HCEC 1CT (cell line): Measurements from ENCODE around the gene NEDD4.
A peak's percentile ranks its signal among the peaks of the same experiment; 100 is the strongest.
"Not testable (repeated sequence)": the region's sequence is repeated elsewhere in the genome, so short reads cannot be mapped to it uniquely, and the experiment has no call there.

Source experiments
- DNase-seq: peaks from one replicate; pipeline ENCODE4 v3.0.0-alpha.2; 2017

Gene NEDD4

DNA sequence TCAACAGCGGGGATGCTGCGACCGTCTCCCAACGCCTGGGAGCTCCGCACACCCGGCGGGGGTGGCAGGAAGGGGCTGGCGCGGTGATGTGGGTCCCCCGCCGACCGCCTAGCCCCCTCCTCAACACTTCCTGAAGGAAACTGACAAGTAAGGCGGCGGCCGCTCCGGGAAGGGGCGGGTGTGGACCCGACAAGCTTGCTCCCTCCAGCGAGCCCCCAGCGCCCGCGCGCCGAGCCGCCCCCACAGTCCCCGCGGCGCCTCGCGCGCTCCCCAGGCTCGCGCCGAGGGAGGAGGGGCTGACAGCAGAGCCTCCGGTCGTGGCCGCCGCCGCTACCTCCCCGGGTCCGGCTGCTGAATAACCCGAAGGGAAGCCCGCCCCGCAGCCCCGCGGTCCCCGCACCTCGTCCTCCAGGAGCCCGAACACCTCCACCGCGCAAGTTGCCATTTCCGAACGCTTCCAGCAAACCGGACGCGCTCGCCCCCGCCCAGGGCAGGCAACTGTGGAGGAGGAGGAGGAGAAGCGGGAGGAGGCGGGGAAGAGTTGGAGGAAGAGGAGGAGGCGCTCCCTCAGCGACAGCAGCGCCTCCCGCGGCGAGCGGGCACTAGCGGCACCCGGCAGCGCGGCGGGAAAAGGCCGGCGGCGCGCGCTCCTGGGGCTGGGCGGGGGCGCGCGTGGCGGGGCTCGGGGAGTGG lies at the start of gene NEDD4:
TSS of gene NEDD4 (minus strand) at position 502 of the 693 bp plus-strand sequence. CDS start at position 445, 57 bp downstream.
- peak; percentile 90 for DNase-seq

DNA sequence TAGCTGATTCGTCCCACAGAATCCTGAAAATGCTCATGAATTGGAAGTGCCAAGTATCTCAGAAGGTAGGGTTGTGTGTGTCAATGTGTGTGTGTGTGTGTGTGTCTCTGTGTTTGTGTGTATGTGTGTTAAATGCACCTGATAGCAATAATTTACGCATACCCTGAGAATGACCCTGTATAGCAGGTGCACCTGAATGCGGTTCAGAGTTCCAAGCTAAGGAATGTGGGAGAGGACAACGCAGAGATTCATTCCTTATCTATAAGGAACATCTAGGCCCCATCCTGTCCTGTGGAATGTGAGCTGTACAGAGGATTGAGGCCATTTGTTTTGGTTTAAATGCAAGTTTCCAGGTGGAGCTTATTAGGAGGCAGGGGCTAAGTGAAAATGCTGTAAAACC lies 49.1 kb upstream of the NEDD4 start:
- no peak for DNase-seq

DNA sequence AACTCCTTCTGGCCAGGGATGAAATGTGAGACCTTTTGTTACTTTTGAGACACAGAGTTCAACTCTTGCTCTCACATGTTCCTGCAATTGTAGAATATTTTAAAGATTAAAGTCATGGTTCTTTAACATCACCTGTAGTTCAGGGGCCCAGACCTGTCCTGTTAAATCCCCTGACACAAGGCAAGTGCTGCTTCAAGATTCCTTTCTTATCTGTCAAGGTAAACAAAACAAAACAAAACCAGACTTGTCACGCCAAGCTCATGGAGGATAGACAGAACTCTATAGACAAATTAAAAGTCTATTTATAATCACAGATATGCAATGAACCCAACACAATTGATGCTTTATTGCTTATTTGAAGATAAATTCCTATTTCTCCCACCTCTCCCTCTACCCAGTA lies 48.6 kb upstream of the NEDD4 start:
- DNase-seq = no peak

DNA sequence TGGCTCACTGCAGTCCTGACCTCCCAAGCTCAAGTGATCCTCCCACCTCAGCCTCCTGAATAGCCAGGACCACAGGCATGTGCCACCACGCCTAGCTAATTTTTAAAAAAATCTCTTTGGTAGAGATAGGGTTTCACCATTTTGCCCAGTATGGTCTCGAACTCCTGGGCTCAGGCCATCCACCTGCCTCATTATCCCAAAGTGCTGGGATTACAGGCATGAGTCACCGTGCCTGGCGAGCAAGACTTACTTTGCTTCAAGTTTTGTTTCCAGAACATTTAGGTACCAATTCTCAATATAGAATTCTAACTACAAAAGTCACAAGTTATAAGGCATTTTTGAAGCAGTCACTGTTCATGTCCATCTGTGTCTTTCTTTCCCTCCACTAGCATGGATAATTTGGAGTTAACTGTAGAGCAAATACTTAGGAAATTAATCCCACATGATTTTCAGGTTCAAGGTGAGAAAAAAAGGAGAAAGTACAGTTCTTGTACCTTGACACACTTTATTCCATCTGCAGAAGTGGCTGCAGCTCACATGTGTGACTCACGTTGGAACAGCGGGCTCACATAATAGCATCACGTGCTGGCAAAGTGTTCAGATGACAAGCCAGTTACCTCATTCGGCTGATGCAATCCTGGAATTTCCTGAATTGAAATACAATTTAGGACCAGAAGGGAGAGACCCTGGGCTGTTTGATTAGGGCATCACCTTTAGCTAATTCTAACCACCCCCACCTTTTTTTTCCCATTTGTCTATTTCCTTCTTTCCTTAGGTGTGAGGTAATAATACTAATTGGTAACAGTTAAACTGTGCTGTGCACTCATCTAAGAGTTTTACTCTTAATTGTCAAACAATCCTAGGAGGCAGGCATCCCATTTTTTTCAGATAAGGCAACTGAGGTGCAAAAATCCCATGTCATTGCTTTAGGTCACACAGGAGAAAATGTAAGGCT lies 46.9 kb upstream of the NEDD4 start:
- DNase-seq = peak; percentile 94

DNA sequence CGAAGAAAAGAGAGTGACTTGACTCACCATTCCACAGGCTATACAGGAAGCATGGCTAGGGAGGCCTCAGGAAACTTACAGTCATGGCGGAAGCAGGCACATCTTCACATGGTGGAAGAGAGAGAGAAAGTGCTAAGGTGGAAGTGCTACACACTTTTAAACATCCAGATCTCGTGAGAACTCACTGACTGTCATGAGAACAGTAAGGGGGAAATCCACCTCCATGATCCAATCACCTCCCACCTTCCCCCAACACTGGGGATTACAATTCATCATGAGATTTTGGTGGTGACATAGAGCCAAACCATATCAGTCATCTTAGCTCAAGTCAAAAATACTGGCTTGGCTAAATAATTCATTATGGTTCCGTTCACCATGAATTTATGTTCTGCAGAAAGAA lies 45.3 kb upstream of the NEDD4 start:
- DNase-seq = no peak

DNA sequence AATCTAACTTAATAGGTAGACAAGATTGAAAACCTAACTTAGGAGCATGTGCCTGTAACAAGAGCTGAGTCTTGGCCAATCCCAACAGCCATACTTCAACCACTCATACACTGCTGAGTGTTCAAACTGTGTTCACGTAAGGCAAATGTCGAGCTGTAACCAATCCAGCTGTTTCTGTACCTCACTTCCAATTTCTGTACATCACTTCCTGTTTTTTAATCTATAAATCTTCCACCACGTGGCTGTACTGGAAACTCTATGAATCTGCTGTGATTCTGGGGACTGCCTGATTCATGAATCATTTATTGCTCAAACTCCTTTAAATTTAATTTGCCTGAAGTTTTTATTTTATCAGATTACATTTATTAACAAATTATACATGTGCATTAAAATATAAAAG lies 44.6 kb upstream of the NEDD4 start:
- DNase-seq = peak; percentile 75

DNA sequence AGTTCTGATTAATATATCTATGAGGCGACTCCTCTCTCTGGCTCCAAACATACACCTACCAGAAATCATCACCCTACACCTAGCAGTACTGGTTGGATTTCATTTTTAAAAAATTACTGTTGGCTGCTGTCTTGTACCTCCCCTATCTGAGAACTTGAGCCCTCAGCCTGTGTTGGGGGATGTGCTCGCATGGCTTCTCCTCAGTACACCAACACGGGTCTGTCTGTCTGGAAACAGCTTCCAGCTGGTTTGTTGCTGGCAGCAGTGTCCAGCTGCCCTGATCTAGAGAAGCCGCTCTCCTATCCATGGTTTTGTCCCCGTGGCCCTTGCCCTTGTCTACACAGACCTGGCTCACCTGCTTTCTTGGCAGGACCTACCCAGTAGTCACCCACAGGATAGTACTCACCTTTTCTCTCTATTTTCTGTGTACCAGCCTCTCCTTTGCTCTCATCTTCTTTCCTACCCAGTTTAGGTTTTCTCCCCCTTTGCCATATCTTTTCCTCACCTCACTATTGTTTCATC lies 43.2 kb upstream of the NEDD4 start:
- DNase-seq = no peak

DNA sequence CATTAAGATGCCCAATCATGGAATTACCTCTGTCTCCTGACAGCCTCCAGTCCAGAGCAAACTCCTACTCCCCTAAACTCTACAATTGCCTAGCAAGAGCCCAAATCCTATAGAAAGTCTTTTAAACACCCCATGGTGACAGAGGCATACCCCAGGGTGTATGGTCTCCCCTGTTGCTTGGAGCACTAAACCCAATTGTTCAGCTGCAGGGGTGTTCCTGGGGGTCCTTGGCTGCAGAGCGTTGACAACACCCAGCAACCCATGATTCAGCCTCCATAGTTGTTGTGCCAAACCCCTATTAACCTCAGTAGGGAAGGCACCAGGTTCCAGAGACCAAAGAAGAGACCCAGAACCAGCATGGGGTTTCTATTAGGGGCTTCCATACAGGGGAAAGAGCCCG lies 41.8 kb upstream of the NEDD4 start:
- no peak for DNase-seq

DNA sequence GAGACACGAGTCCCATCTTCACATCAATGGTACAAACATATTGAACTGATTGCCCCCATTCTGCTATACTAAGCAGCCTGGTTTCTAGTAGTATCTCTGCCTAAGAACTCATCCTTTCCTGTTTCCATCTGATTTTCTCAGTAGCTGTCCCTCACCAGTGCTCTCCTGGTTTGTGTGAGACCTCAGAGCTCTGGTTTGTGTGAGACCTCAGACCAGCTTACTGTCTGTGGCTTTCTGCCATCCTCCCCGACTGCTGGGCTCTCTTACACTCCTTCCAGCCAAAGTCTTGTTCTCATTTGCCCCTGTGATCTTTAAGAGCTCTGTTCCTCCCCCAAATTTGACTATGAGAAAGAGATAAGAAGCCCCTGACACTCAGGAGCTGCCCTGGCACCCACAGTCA lies 41.1 kb upstream of the NEDD4 start:
- no peak for DNase-seq

DNA sequence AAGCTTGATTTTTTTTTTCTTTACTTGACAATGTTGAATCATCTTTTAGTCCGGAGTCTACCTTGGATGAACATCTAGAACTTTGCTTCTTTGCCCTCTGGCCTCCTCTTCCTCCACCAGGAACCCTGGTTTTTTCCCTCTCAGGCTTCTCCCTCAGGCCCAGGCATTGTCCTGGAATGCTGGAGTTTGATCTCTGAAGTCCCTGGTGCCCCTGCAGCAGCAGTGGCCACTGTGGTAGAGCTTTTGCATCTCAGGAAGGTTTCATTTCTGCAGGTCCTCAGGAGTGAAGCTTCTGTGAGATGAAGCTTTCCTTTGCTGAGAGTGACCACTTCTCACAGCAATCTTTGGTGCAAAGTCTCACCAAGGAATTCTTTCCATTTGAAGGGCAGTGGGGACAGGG lies 39.0 kb upstream of the NEDD4 start:
- DNase-seq = no peak

DNA sequence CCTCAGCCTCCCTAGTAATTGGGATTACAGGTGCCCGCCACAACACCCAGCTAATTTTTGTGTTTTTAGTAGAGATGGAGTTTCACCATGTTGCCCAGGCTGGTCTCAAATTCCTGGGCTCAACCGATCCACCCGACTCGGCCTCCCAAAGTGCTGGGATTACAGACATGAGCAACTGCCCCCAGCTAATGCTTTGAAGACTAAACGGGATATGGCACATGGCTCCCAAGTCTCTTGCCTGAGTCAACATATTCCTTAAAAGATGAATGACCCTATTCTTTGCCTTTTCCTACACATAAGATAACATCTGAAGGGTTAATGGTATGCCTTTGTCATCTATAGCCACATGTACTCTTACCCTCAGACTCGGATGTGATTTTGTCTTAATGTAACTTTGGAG lies 38.4 kb upstream of the NEDD4 start:
- DNase-seq = no peak

DNA sequence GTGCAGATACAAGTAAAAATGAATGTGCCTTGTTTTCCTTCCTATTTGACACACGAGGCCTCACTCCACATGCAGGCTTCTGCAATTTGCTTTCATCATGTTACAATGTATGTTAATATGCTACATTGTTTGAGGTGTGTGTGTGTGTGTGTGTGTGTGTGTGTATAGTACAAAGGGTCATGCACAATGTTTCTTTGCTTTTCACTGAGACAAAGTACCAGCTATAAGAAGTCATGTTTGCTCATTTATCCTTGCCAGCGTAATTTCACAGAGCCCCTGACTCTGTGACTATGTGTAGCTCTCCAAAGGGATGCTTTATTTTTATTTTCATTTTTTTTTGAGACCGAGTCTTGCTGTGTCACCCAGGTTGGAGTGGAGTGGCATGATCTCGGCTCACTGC lies 38.0 kb upstream of the NEDD4 start:
- no peak for DNase-seq

DNA sequence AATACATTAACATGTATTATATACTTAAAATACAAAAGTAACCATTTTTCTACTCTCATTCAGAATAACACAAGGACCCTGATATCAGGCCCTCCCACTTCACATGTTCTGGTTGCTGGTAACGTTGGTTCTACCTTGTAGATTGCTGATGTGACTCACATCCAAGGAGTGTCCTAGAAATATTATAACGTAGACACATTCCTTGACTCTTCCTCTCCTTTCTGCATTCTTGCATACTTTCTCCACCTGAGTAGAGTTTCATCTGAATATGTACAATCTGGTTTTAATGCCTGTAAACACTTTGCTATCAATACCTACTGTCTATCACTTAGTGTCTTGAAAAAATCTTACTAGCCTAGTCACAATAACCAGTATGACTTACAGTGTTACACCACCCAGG lies 35.0 kb upstream of the NEDD4 start:
- no peak for DNase-seq

DNA sequence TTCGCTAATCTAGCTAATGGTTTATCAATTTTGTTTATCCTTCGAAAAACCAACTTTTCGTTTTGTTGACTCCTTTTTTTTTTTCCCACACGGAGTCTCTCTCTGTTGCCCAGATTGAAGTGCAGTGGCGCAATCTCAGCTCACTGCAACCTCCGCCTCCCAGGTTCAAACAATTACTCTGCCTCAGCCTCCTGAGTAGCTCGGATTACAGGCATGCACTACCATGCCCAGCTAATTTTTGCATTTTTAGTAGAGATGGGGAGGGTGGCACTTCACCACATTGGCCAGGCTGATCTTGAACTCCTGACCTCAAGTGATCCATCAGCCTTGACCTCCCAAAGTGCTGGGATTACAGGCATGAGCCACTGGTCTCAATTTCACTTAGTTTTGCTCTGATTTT lies 29.7 kb upstream of the NEDD4 start:
- not testable (repeated sequence) for DNase-seq

DNA sequence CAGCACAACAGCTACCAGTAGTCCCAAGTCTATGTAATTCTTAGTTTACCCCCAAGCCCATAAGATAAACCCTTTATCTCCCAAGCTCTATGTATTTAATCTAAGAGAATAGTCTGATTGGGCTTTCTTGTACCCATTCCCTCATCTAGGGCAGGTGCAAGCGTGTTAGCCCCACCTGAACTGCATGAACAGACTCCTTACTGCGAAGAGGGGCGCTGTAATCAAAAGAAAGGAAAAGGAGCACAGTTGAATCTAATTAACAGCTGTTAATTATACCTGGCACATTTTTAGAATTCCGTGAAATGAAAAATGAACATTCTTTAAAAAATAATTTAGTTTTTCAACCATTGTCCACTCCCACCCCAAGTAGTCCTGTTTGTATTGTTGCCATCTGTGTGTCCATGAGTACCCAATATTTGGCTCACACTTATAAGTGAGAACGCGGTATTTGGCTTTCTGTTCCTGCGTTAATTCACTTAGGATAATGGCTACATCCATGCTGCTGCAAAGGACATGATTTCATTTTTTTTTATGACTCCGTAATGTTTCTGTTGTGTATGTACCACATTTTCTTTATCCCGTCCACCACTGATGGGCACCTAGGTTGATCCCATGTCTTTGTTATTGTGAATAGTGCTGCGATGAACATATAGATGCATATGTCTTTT lies 26.5 kb upstream of the NEDD4 start:
- DNase-seq = no peak

DNA sequence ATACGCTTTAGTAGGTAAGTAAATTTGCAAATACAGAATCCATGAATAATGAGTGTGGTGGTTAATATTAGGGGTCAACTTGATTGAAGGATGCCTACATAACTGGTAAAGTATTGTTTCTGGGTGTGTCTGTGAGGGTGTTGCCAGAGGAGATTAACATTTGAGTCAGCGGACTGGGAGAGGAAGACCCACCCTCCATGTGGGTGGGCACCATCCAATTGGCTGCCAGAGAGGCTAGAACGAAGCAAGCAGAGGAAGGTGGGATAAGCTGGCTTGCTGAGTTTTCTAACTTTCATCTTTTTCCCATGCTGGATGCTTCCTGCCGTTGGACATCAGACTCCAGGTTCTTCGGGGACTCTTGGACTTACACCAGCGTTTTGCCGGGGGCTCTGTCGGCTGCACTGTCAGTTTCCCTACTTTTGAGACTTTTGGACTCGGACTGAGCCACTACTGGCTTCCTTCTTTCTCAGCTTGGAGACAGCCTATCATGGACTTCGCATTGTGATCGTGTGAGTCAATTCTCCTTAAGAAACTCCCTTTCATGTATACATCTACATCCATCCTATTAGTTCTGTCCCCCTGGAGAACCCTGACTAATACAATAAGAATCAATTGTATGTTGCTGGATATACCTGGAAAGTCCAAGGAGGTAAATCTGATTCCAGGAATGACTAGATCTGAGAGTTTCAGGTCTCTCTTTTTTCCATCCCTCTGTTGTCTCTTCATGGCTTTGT lies 25.8 kb upstream of the NEDD4 start:
- no peak for DNase-seq

DNA sequence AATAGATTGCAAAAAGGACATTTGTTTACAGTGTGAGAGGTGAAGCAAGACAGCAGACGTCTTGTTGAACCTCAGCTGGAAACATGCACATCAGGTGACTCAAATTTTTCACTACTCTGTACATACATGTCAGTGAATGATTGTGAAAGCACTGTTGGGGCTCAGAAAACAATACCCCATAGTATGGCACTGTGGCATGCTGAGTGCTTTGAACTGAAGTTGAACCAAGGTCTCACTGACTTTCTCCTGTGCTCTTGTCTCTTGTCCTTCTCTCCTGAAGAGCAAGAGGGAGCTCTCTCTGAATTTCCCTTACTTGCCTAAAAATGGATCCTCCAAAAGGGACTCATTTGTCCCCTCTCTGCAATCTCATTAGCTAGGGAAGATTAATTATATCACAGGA lies 24.5 kb upstream of the NEDD4 start:
- peak; percentile 17 for DNase-seq

DNA sequence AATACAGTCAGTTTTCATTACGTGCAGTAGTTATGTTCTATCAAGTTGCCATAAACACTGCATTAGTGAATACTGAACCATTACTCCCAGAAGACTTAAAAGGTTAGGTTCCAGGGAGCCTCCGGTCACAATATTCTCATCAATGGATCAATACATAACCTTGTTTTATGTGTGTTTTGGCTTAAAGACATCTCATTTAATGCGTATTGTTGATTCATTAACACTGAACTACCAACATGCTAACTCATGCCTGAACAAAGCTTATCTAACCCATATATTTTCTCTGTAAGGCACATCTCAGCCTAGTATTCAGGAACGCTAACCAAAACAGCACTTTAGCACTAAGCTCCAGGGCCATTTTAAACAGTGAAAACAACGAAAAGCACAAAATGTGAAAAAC lies 24.1 kb upstream of the NEDD4 start:
- no peak for DNase-seq

DNA sequence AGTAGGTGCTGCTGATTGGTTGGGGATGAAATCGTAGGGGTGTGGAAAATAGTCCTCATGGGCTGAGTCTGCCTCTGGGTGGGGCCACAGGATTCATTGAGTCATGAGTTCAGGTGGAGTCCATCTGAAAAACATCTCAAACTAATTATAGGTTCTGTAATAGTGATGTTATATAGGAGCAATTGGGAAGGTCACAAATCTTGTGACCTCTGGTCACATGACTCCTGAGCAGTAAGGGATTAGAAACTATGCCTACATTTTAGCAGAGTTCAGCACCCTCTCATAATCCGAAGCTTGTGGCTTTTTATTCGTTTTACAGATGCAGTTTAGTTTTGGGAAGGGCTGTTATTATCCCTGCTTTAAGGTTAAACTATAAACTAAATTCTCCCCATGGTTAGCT lies 22.9 kb upstream of the NEDD4 start:
- no peak for DNase-seq

DNA sequence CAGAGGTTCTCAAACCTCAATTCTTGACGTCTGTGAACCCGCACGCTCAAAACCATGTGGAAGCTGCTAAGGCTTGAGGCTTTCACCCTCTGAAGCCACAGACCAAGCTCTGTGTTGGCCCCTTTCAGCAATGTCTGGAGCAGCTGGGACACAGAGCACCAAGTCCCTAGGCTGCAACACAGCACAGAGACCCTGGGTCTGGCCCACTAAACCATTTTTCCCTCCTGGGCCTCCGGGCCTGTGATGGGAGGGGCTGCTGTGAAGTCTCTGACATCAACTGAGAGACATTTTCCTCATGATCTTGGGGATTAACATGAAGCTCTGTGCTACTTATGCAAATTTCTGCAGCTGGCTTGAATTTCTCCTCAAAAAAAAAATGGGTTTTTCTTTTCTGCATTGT lies 21.3 kb upstream of the NEDD4 start:
- DNase-seq = no peak

DNA sequence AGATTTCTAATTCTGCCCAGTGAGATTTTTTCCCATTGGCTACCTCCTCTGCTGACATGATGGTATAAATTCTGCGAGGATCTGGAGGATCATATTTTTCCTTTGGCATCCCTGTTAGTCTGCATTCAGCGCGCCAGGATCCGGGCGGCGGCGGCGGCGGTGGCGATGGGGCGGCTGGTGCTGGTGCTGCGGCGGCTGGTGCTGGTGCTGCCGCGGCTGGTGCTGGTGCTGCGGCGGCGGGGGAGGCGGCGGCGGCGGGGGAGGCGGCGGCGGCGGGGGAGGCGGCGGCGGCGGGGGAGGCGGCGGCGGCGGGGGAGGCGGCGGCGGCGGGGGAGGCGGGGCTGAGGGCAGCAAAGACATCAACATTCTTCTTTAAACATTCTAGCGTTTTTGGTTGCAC lies 13.6 kb upstream of the NEDD4 start:
- DNase-seq = not testable (repeated sequence)

DNA sequence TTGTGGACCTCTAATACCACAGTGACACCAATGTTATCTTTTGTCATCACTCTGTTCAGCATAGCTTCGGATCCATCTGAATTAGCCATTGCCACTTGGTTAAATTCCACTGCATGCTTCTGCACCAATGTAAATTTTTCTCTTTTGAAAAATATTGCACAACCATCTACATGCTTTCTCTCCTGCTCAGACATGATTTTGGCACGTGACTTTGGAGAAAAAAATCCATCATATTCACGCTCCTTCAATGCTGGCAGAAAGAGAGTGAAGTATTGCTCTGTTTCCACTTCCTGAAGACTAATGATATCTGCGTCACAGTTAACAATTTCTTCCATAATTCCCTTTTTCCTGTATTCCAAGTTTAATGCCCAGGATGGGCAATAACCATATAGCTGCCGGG lies 13.0 kb upstream of the NEDD4 start:
- not testable (repeated sequence) for DNase-seq

DNA sequence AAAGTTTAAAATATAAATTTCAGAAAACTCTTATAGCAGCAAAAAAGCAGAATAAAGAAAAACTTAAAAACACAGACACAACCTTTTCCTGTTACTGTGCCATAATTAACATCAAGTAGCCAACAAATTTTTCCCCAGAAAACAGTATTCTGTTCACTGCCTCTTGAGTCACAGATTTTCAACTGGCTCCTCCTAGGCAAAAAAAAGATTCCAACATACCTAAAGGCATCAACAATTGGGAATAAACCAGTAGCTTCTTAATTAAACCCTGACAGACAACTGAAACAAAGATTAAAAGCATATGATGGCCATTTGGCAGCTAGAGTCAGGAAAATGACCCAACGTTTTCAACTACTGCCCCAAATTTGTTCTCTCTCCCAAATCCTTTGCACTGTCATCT lies 10.9 kb upstream of the NEDD4 start:
- not testable (repeated sequence) for DNase-seq
